HFFc6 (cell line): ENCODE measurements around the gene ZNF14. TPM values are rescaled to one million over a fixed set of nuclear protein-coding genes. Genes with fewer than 3 reads are reported as not detected.
"Not testable (repeated sequence)": the region's sequence is repeated elsewhere in the genome, so short reads cannot be mapped to it uniquely, and the experiment has no call there.

Experiments
- DNase-seq: peaks from one replicate; pipeline ENCODE4 v3.0.0-alpha.2; 2018
- H3K27ac Mint-ChIP-seq: 2 replicates; pipeline ENCODE4 v1.8.0; 2020; ENCODE audit warnings: mild to moderate bottlenecking, mixed read lengths
- H3K27me3 Mint-ChIP-seq: 2 replicates; pipeline ENCODE4 v1.8.0; 2021; ENCODE audit warnings: mild to moderate bottlenecking, moderate library complexity, mixed read lengths; ENCODE audit not compliant: insufficient read depth
- H3K36me3 Mint-ChIP-seq: 2 replicates; pipeline ENCODE4 v1.8.0; 2021; ENCODE audit warnings: low read depth, mixed read lengths
- H3K4me1 Mint-ChIP-seq: 2 replicates; pipeline ENCODE4 v1.8.0; 2020; ENCODE audit warnings: low read depth, mixed read lengths
- H3K4me3 Mint-ChIP-seq: 2 replicates; pipeline ENCODE4 v1.8.0; 2020; ENCODE audit warnings: mild to moderate bottlenecking, moderate library complexity, mixed read lengths
- H3K9me3 Mint-ChIP-seq: 2 replicates; pipeline ENCODE4 v1.8.0; 2020; ENCODE audit warnings: mild to moderate bottlenecking, mixed read lengths
- CTCF ChIP-seq: fragments of 200-600 bp; sonication (generic); IDR thresholded peaks from 2 replicates; pipeline ENCODE4 v1.5.0; 2021; ENCODE audit warnings: antibody characterized with exemption, mild to moderate bottlenecking
- total RNA-seq, 6 experiments: library from RNA; stranded (reverse); fragmentation: NEBNext Ultra II Directional; extraction: Animal tissue kit (Norgen Biotek cat#: 25700); gene quantifications; 2 replicates in 1 of 6; 3 replicates in 5 of 6; pipeline ENCODE4 v1.2.3, GENCODE V29; 2021

The ZNF14 gene
- total RNA-seq, 6 experiments from 2014 or later = 2.2 to 3.1 (median 2.8) TPM

GRCh38 chr19:19744641-19745040 is 11.7 kb upstream of the ZNF14 start:
- Mint-ChIP-seq H3K27ac (no peak overlapping the region), H3K27me3 (peaks cover 2% of the 10 kb centered on the region; the same call in 1 of the 2 replicates), H3K36me3 (no peaks in the 10 kb centered on the region), H3K9me3 (peaks cover 28% of the 10 kb centered on the region), H3K4me1 (no peaks in the 10 kb centered on the region), H3K4me3 (no peak overlapping the region)
- DNase-seq = no peak
- TF ChIP-seq CTCF = no peak

GRCh38 chr19:19743921-19744320 is 11.0 kb upstream of the ZNF14 start:
- H3K4me3 Mint-ChIP-seq, H3K27me3 Mint-ChIP-seq, DNase-seq, H3K27ac Mint-ChIP-seq, H3K36me3 Mint-ChIP-seq, H3K4me1 Mint-ChIP-seq: not testable (repeated sequence)
- peaks cover 32% of the 10 kb centered on the region for H3K9me3 Mint-ChIP-seq

- Mint-ChIP-seq H3K27me3 (peaks cover 2% of the 10 kb centered on the region; the same call in 1 of the 2 replicates), H3K36me3 (no peaks in the 10 kb centered on the region), H3K4me1 (no peaks in the 10 kb centered on the region), H3K4me3 (no peak overlapping the region), H3K9me3 (peaks cover 30% of the 10 kb centered on the region), H3K27ac (no peak overlapping the region)
- no peak for TF ChIP-seq CTCF
- no peak for DNase-seq
Observed at GRCh38 chr19:19743176-19743575, 10.3 kb upstream of the ZNF14 start.

- H3K4me3 Mint-ChIP-seq = no peak overlapping the region
- H3K27ac Mint-ChIP-seq = no peak overlapping the region
- no peaks in the 10 kb centered on the region for H3K36me3 Mint-ChIP-seq
- H3K9me3 Mint-ChIP-seq = peaks cover 30% of the 10 kb centered on the region
- DNase-seq = no peak
- H3K27me3 Mint-ChIP-seq = peaks cover 2% of the 10 kb centered on the region; the same call in 1 of the 2 replicates
- H3K4me1 Mint-ChIP-seq = no peaks in the 10 kb centered on the region
- TF ChIP-seq CTCF = no peak
Observed at GRCh38 chr19:19742773-19743172, 9.9 kb upstream of the ZNF14 start.

GRCh38 chr19:19741184-19741583 is 8.3 kb upstream of the ZNF14 start:
- peaks cover 36% of the 10 kb centered on the region for H3K9me3 Mint-ChIP-seq
- H3K36me3 Mint-ChIP-seq = no peaks in the 10 kb centered on the region
- no peak overlapping the region for H3K27ac Mint-ChIP-seq
- no peak for TF ChIP-seq CTCF
- H3K4me3 Mint-ChIP-seq = no peak overlapping the region
- no peak for DNase-seq
- peaks cover 2% of the 10 kb centered on the region; the same call in 1 of the 2 replicates for H3K27me3 Mint-ChIP-seq
- no peaks in the 10 kb centered on the region for H3K4me1 Mint-ChIP-seq

DNA sequence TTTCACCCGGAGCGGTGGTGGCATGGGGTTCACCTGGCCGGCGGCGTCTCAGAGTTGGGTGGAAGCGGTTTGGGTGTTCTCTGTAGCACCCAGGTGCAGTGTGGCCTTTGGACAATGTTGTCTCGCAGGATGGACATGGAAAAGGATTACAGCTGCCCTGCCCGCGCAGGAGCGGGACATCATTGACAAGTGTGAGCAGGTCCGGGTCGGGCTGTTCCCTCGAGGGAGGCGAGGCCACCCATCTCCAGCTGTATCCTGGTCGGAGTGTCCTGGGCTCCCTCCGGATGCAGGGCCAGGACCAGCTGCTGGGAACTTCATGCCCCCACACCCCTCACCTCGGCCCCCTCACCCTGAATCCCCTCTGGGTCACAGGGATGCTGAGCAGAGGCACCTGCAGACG is 7.8 kb upstream of the ZNF14 start:
- no peak for DNase-seq
- Mint-ChIP-seq H3K4me1 (no peaks in the 10 kb centered on the region), H3K36me3 (no peaks in the 10 kb centered on the region), H3K9me3 (peaks cover 36% of the 10 kb centered on the region), H3K27me3 (peaks cover 2% of the 10 kb centered on the region; the same call in 1 of the 2 replicates), H3K27ac (no peak overlapping the region), H3K4me3 (no peak overlapping the region)
- TF ChIP-seq CTCF = no peak
